GM23248 (cell line): Measurements from ENCODE around the gene PALD1. TPM values are rescaled to one million over a fixed set of nuclear protein-coding genes. Genes with fewer than 3 reads are reported as not detected.

Experiments
- DNase-seq: peaks from one replicate; pipeline ENCODE4 v3.0.0-alpha.2; 2015
- H2AFZ ChIP-seq: fragments of 200-600 bp; sonication (generic); 2 replicates; pipeline ENCODE4 v1.6.1; 2016; ENCODE audit warnings: antibody characterized with exemption
- H3F3A ChIP-seq: fragments of 200-600 bp; sonication (generic); 2 replicates; pipeline ENCODE4 v1.6.1; 2016; ENCODE audit warnings: mild to moderate bottlenecking, antibody characterized with exemption, mixed run types; ENCODE audit not compliant: insufficient read depth
- H3K27ac ChIP-seq: fragments of 200-600 bp; sonication (generic); 2 replicates; pipeline ENCODE4 v1.5.1; 2016; ENCODE audit warnings: mild to moderate bottlenecking
- H3K27me3 ChIP-seq: fragments of 200-600 bp; sonication (generic); replicated peaks from 2 replicates; pipeline ENCODE4 v1.6.1; 2016; ENCODE audit warnings: mild to moderate bottlenecking; ENCODE audit not compliant: insufficient read depth
- H3K36me3 ChIP-seq: fragments of 200-600 bp; sonication (generic); 2 replicates; pipeline ENCODE4 v1.6.1; 2016; ENCODE audit warnings: low read depth, mild to moderate bottlenecking
- H3K4me1 ChIP-seq: fragments of 200-600 bp; sonication (generic); 2 replicates; pipeline ENCODE4 v1.6.1; 2016; ENCODE audit warnings: mild to moderate bottlenecking; ENCODE audit not compliant: insufficient read depth
- H3K4me2 ChIP-seq: fragments of 200-600 bp; sonication (generic); one replicate; pipeline ENCODE4 v1.6.1; 2016; ENCODE audit warnings: mild to moderate bottlenecking; ENCODE audit not compliant: unreplicated experiment
- H3K4me3 ChIP-seq: fragments of 200-600 bp; sonication (generic); 2 replicates; pipeline ENCODE4 v1.5.1; 2016; ENCODE audit warnings: mild to moderate bottlenecking
- H3K79me2 ChIP-seq: fragments of 200-600 bp; sonication (generic); 2 replicates; pipeline ENCODE4 v1.6.1; 2016; ENCODE audit warnings: mild to moderate bottlenecking; ENCODE audit not compliant: insufficient read depth
- H3K9ac ChIP-seq: fragments of 200-600 bp; sonication (generic); 2 replicates; pipeline ENCODE4 v1.6.1; 2016; ENCODE audit warnings: mild to moderate bottlenecking
- H3K9me2 ChIP-seq: fragments of 200-600 bp; sonication (generic); 2 replicates; pipeline ENCODE4 v1.6.1; 2016; ENCODE audit warnings: mixed run types, mild to moderate bottlenecking, moderate library complexity; ENCODE audit not compliant: insufficient read depth
- H3K9me3 ChIP-seq: fragments of 200-600 bp; sonication (generic); one replicate; pipeline ENCODE4 v1.6.1; 2017; ENCODE audit warnings: low read depth
- H4K20me1 ChIP-seq: fragments of 200-600 bp; sonication (generic); 2 replicates; pipeline ENCODE4 v1.6.0; 2016; ENCODE audit not compliant: insufficient read depth
- EZH2 ChIP-seq: fragments of 200-600 bp; sonication (generic); IDR thresholded peaks from 2 replicates; pipeline ENCODE4 v1.6.1; 2018; ENCODE audit warnings: antibody characterized with exemption, mild to moderate bottlenecking; ENCODE audit not compliant: insufficient read depth, poor library complexity, severe bottlenecking
- EZH2phosphoT487 ChIP-seq: fragments of 200-600 bp; sonication (generic); IDR thresholded peaks from 2 replicates; pipeline ENCODE4 v1.6.1; 2018; ENCODE audit warnings: antibody characterized with exemption, moderate library complexity, mild to moderate bottlenecking, low read depth; ENCODE audit not compliant: insufficient read depth
- WGBS, 2 experiments: methylation state at CpG; one replicate each; pipeline ENCODE4 v1.1.6; 2015 to 2017; ENCODE audit warnings: low lambda C conversion rate in 2 of 2, low coverage in 1 of 2; ENCODE audit errors: missing lambda C conversion rate in 2 of 2; 5-methylcytosine and 5-hydroxymethylcytosine counted together
- in situ Hi-C: fragments of 300-500 bp; cut with MboI; formaldehyde crosslinking; loops from 2 replicates; pipeline ENCODE4 v1.15.0; 2020
- polyA plus RNA-seq: library from polyadenylated mRNA; unstranded; fragments of >200 nt; fragmentation: Nextera tagmentation; extraction: Ambion mirVana; gene quantifications from 2 replicates; pipeline ENCODE4 v1.2.1, GENCODE V29; 2016
- total RNA-seq: library from RNA; depleted of rRNA; stranded (reverse); fragments of >200 nt; shearing (Covaris generic); gene quantifications from 2 replicates; pipeline ENCODE4 v1.2.3, GENCODE V29; 2014

The PALD1 gene
- total and polyA plus RNA-seq, 2 experiments from 2014 or later: not detected

DNA sequence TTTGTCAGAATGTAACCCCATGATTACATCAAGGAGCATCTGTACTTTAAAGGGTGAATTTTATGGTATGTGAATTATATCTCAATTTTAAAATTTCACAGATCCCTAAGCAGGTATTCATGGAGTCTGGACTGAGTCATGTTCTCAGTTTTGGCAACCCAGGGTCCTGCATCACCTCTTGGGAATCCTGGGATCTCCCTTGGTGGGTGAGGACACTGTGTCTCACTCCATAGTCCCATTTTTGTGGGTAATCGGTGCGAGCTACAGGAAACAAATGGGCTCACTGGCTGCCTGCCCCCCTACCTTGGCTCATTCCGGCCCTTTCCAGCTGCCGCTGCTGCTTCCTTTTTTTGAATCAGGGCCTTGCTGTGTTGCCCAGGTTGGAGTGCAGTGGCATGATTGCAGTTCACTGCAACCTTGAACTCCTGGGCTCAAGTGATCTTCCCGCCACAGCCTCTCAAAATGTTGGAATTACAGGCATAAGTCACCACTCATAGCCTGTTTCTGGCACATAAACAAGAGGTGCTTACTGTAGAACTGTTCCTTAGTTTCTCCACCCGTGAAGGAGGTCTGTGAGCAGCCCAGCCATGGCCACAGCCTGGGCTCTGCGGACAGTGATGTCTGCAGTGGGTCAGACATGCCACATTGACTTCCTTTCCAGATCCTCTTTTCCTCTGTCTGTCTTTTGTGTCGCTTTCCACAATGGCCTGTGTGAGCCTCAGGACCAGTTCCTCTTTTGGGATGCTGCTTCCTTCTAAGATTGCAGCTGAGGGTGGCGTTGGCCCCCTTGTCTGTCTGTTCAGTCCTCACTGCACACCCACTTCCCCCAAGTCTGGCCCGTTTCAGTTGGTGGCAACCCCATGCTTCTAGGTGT is 14.5 kb downstream of the PALD1 start:
- H3K79me2 ChIP-seq: no peaks in the 10 kb centered on the region
- no peaks in the 10 kb centered on the region for H4K20me1 ChIP-seq
- H2AFZ ChIP-seq: no peak overlapping the region
- H3K9me3 ChIP-seq: no peaks in the 10 kb centered on the region
- no peaks in the 10 kb centered on the region for H3F3A ChIP-seq
- no peak overlapping the region for H3K4me2 ChIP-seq
- WGBS, 2 experiments: 67 to 69% methylated on average over 10 of the region's 10 CpGs
- DNase-seq: peak; percentile 25
- H3K27me3 ChIP-seq: peaks cover 23% of the 10 kb centered on the region
- H3K9me2 ChIP-seq: no peaks in the 10 kb centered on the region
- no peak overlapping the region for H3K9ac ChIP-seq
- no peak overlapping the region for H3K27ac ChIP-seq
- in situ Hi-C loops: no loop called here
- H3K4me3 ChIP-seq: no peak overlapping the region
- H3K36me3 ChIP-seq: no peaks in the 10 kb centered on the region
- no peaks in the 10 kb centered on the region for H3K4me1 ChIP-seq
- TF ChIP-seq EZH2 (no peak), EZH2phosphoT487 (no peak)

DNA sequence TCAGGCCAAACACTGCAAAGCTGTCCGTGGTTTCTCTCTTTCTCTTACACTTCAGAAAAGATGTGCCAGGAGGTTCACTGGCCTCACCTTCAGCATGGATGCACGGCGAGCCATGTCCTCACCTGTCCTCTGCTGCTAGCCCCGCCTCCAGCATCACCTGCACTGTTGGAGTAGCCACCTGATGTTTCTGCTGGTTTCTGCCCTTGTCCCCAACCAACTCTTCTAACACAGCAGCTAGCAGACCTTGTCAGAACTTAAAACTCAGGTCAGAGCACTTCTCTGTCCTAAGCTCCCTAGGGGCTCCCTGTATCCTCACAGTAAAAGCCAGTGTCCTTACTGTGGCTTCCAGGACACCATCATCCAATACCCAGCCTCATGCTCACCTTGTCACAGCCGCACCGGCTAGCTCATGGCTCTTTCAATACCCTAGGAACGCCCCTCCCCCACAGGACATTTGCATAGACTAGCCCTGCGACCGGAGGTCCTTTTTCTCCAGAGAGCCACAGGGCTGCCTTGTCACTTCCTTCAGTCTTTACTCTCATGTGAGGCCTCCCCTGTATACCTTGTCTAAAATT is 15.2 kb downstream of the PALD1 start:
- H3K9me2 ChIP-seq: no peaks in the 10 kb centered on the region
- no peak for DNase-seq
- H3K9me3 ChIP-seq: no peaks in the 10 kb centered on the region
- no peak overlapping the region for H3K9ac ChIP-seq
- no peaks in the 10 kb centered on the region for H4K20me1 ChIP-seq
- H3K27me3 ChIP-seq: peaks cover 23% of the 10 kb centered on the region
- no peak overlapping the region for H3K4me3 ChIP-seq
- H3K79me2 ChIP-seq: no peaks in the 10 kb centered on the region
- no peaks in the 10 kb centered on the region for H3F3A ChIP-seq
- WGBS, 2 experiments: 74 to 76% methylated on average over 9 of the region's 9 CpGs
- H3K27ac ChIP-seq: no peak overlapping the region
- TF ChIP-seq EZH2phosphoT487: no peak
- TF ChIP-seq EZH2: no peak
- no peaks in the 10 kb centered on the region for H3K4me1 ChIP-seq
- H2AFZ ChIP-seq: no peak overlapping the region
- no peaks in the 10 kb centered on the region for H3K36me3 ChIP-seq
- no peak overlapping the region for H3K4me2 ChIP-seq
- in situ Hi-C loops: no loop called here

DNA sequence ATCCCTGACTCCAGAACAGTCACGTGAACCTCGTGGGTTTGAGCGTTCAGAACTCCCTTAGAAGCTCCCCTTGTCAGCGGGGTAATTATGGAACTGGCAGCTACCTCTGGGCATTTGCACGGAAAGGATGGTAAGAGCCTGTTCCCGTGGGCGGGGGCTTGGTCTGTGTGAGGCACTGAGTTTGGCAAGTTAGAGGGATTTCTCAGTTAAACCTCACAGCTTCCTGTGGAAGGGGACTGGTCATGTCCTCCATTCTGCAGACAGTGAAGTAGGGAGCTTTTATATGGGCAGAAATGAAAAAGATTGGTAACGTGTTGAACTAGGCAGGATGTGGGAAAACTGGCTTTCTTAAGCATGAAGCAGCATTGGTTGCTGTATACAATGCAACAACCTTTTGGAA is 16.0 kb downstream of the PALD1 start:
- Histone ChIP-seq H2AFZ (no peak overlapping the region), H4K20me1 (no peaks in the 10 kb centered on the region), H3K4me1 (no peaks in the 10 kb centered on the region), H3K4me2 (no peak overlapping the region), H3K9me2 (no peaks in the 10 kb centered on the region), H3K9ac (no peak overlapping the region), H3K27me3 (peaks cover 23% of the 10 kb centered on the region), H3K4me3 (no peak overlapping the region), H3K27ac (no peak overlapping the region), H3K36me3 (no peaks in the 10 kb centered on the region), H3F3A (no peaks in the 10 kb centered on the region), H3K79me2 (no peaks in the 10 kb centered on the region), H3K9me3 (no peaks in the 10 kb centered on the region)
- DNase-seq: peak; percentile 47
- 24 to 28% methylated on average over 8 of the region's 8 CpGs for WGBS, 2 experiments
- in situ Hi-C loops: no loop called here
- no peak for TF ChIP-seq EZH2phosphoT487
- TF ChIP-seq EZH2: no peak

DNA sequence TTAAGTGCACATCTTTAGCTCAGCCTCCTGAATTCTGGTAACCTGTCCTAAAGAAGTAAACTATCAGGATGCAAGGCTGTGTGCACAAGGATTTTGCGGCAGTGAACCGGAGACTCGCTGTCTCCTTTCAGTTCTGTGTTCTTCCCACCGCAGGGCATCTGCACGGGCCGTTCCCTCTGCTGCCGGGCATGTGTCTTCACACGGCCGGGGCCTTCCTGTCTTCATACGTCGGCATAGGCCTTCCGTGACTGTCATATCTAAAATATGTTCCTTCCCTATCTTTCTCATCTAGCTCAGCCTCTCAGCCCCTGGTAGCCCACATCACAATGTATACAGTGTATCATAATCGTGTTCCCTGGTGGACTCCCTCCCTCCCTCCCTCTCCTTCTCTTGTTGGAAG is 16.4 kb downstream of the PALD1 start:
- H4K20me1 ChIP-seq: no peaks in the 10 kb centered on the region
- no peaks in the 10 kb centered on the region for H3F3A ChIP-seq
- H3K79me2 ChIP-seq: no peaks in the 10 kb centered on the region
- TF ChIP-seq EZH2 (no peak), EZH2phosphoT487 (no peak)
- WGBS, 2 experiments: 85 to 86% methylated on average over 13 of the region's 13 CpGs
- H2AFZ ChIP-seq: no peak overlapping the region
- H3K36me3 ChIP-seq: no peaks in the 10 kb centered on the region
- H3K4me3 ChIP-seq: no peak overlapping the region
- H3K9ac ChIP-seq: no peak overlapping the region
- peaks cover 23% of the 10 kb centered on the region for H3K27me3 ChIP-seq
- no peak overlapping the region for H3K27ac ChIP-seq
- in situ Hi-C loops: no loop called here
- no peaks in the 10 kb centered on the region for H3K9me3 ChIP-seq
- no peak overlapping the region for H3K4me2 ChIP-seq
- no peaks in the 10 kb centered on the region for H3K4me1 ChIP-seq
- no peaks in the 10 kb centered on the region for H3K9me2 ChIP-seq
- no peak for DNase-seq
